NK-92 (cell line): Measurements from ENCODE around the gene GALNT13.

Experiments used
- DNase-seq: peaks from one replicate; lab custom pipeline; 2025; ENCODE audit not compliant: unreplicated experiment; lab: John Stamatoyannopoulos, UW

Gene GALNT13

DNA sequence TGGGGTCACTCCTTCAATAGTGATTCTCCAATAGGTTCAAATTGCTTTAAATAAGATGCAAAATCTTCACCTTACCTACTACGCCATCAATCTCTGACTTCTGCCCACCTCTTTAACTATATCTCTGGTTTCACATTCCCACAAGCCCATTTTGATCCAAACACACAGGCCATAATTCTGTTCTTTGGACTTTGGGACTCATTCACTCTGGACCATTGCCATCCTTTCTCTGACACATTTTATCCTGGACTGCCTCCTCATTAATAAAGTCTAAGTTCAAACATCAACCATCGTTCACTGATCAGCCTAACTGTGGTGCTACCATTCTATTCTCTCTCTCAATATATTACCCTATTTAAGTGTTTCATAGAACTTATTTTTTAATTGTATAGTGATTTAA lies 332.2 kb downstream of the GALNT13 start:
- DNase-seq, result no peak

GRCh38 chr2:154207288-154208047 lies 335.7 kb downstream of the GALNT13 start:
- no peak for DNase-seq

DNA sequence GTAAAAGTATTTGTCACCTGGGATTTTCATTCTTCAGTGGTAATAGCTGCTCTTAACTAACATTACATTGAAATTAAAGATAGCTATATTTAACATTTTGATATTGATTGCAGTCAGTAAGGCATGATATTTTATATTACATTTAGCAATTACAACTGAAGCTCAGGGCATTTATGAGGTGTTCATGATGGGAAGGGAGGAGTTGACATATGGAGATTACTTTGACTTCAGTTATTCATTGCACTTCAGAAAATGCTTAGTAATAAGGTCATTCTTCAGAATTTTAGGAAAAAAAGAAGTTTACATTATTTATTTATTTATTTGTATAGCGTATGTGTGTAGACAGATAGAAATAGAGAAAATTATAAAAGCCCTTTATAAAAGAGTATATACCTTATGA lies 352.0 kb downstream of the GALNT13 start:
- DNase-seq, result no peak

DNA sequence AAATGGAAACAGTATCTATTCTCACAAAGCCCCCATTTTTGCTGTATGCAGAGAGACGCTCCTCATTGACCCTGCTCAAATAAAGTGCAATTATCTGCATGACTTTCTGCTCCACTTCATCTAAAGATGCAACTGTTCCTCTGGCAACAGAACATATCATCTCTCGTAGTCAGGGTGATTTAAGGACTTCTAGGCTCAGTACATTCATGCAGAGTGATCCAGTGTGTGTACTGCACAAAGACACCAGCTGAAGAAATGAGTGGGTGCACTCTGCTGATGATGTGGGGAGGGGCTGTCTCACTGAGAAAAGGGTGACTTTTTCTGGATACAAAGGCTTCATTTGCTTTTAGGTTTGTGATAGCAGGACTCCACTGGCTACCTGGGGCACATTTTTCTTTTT lies 355.2 kb downstream of the GALNT13 start:
- no peak for DNase-seq

GRCh38 chr2:154228566-154229280 lies 357.0 kb downstream of the GALNT13 start:
- DNase-seq, result no peak

DNA sequence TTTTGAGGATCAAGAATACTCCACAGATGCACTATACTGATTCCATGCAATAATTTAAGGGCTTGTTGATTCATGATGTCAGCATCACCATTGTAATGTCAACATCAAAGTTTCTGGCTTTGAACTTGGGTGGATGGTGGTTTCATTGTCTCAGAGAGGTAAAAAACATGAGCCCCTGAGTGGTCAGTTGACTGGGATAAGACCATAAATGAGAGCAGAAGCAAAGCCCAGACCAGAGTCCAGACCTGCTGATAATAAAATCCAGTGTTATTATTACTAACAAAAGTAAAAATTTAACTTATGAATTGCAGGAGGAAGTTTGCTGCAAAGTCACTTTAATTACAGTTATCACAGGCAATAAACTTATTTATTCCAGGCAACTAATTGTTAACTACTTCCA lies 358.2 kb downstream of the GALNT13 start:
- no peak for DNase-seq

DNA sequence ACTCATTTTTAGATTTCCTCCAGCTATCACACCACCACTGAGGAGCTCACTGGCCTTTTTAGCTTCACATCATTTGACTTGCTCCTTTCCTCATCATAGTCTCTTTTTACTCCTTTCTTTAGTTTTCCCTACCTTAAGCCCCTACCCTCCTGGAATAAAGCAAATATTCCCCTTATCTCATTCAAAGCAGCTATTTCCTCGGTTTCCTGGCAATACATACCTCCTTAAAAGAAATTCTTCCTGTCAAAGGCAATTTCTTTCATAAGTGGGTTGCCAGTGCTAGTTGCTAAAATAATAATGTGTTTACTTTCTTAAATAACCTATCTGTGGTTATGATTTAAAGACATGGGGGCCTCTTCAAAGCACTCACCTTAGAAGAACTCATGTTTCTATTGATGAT lies 359.3 kb downstream of the GALNT13 start:
- DNase-seq, result no peak

- DNase-seq, result no peak
Measured at GRCh38 chr2:154233231-154233630, 361.5 kb downstream of the GALNT13 start.

- no peak for DNase-seq
Measured at GRCh38 chr2:154238252-154238651, 366.5 kb downstream of the GALNT13 start.

- no peak for DNase-seq
Measured at GRCh38 chr2:154240316-154240715, 368.6 kb downstream of the GALNT13 start.

DNA sequence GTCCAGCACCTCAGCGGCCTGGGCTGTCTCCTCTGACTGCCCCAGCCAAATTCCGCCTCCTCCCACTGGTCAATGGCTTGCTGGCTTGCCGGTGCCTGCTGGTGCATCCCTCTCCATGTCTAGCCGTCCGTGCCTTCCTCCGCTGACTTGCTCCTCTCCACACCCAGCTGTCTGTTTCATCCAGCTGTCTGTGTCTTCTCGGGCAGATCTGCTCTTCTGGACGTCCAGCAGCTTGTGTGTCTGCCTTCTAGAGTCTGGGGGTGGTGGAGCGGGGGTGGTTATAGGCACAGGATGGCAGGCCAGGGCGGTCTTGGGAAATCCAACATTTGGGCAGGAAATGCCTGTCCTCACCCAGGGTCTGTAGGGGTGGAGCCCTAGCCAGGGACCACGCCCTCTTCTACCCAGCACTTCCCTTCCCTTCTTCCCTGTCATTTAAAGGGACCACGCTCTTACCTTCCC lies 369.2 kb downstream of the GALNT13 start:
- DNase-seq, result no peak

GRCh38 chr2:154242687-154243086 lies 371.0 kb downstream of the GALNT13 start:
- DNase-seq, result no peak

DNA sequence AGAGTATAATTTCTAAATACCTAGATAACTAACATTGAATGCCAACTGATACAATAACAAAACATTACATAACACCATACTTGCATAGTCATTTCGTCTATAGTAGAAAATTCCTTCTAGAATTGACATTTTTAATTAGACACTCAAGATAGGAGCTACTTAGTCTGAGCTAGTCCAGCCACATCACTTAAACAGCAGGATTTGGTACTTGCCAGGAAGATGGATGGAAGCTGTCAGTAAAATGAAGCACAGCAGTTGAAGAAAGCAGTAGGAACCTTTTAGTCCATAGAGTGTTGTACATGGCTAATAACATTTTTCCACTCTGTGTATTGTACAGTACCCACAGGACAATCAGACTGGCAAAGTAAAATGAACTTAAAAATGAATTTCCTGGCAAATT lies 372.0 kb downstream of the GALNT13 start:
- no peak for DNase-seq

- DNase-seq, result no peak
Measured at GRCh38 chr2:154244932-154245331, 373.2 kb downstream of the GALNT13 start.

DNA sequence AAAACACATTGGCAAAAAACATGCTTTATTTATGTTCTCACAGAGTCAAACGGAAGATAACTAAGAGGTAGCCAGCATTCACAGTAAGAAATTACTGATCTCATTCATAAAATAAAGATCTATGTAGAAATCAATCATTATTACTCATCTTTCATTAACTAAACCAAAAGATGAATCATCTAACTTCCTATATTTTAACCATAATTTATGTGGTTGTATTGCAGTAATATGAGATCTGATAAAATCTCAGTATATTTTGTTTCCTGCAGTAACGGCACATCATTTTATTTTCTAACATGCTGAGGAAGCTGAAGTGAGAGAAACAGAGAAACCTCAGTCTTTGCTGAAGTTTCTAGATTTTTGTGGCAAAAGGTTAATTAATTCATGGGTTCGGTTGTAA lies 375.8 kb downstream of the GALNT13 start:
- no peak for DNase-seq

DNA sequence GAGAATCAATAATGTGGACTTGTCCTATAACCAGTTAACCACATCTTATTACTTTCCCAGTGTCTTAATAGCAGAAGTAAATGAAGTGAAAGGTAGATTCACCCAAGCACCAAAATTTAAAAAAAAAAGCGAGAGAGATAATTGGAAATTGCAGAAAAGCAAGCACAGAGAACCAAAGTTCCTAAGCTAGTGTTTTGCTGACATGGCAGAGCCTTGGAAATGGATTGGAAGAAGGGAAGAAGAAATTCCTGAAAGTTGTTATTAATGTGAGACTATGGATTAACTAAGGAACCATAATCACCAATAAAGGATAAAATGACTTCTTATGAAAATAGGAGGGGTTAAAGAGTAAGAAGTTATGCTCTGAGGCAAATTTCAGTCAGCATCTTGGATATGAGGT lies 384.4 kb downstream of the GALNT13 start:
- no peak for DNase-seq

GRCh38 chr2:154259030-154259429 lies 387.3 kb downstream of the GALNT13 start:
- DNase-seq, result no peak

DNA sequence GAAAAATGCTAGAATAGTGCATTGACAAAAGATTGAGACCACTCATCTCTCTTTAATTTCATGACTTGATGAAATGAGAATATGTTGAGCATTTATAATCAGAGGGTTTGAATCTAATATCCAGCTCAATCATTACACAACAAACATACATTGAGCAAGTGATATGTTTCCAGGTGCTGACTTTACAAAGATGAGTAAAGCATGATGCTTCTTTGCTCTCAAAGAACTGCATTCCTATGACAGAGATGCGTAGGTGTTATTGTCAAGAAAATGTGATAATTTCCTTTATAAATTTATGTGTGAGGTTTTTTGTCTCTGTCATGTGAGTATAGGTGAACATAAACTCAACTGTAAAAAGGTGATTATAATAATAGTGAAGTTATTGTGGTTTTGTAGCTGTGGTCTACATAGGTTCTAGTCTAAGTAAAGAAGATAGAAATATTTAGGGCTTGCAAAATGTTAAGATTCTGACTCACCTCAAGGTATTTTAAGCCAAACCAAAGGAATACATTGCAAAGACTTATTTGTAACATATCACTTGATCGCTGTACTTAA lies 389.8 kb downstream of the GALNT13 start:
- no peak for DNase-seq

- no peak for DNase-seq
Measured at GRCh38 chr2:154263206-154263605, 391.5 kb downstream of the GALNT13 start.

- DNase-seq, result no peak
Measured at GRCh38 chr2:154264024-154264423, 392.3 kb downstream of the GALNT13 start.

DNA sequence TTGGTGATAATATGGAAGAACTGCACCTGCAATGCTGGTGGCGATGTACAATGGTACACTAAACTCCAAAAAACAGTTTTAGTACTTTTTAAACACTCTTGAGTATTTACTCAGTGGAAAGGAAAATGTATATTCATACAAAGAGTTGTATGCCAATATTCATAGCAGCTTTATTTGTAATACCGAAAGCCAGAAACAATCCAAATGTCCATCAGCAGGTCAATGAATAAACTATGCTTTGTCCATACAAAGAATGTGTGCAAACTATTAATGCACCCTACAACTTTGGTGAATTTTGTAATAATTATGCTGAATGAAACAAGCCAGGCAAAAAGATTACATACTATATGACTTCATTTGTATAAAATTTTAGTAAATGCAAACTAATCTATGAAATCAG lies 396.3 kb downstream of the GALNT13 start:
- DNase-seq, result no peak

GRCh38 chr2:154280543-154280942 lies 408.8 kb downstream of the GALNT13 start:
- DNase-seq, result no peak
